GM12878 (cell line): ENCODE results near the gene PTPRM. TPM values are rescaled to one million over a fixed set of nuclear protein-coding genes. Genes with fewer than 3 reads are reported as not detected.

Experiments
- ATAC-seq: fragments of 200-7000 bp; cut with Tn5 transposase; 3 replicates; pipeline ENCODE4 v1.9.1; 2020; ENCODE audit warnings: mild to moderate bottlenecking, moderate library complexity
- BruUV-seq: library from RNA; stranded (reverse); fragments of 400-500 nt; replicated peaks from 2 replicates; lab custom pipeline; 2021; lab: Mats Ljungman, UMichigan
- CTCF ChIA-PET: fragments of 300-600 bp; sonication (Branson Sonifier 250); formaldehyde crosslinking; extraction: SDS; loops from one replicate; lab custom pipeline; 2021; ENCODE audit warnings: inconsistent platforms; lab: Yijun Ruan, JAX
- POLR2A ChIA-PET: fragments of 350-600 bp; formaldehyde crosslinking; extraction: SDS; loops from one replicate; lab custom pipeline; 2021; ENCODE audit warnings: inconsistent platforms; lab: Charles Lee
- RAD21 ChIA-PET: fragments of 300-600 bp; sonication (Branson Sonifier 250); formaldehyde crosslinking; loops from one replicate; lab custom pipeline; 2023; ENCODE audit warnings: antibody characterized with exemption; ENCODE audit not compliant: unreplicated experiment; lab: Charles Lee
- SMC1A ChIA-PET: fragments of 300-600 bp; sonication (Branson Sonifier 250); formaldehyde crosslinking; loops from one replicate; lab custom pipeline; 2023; ENCODE audit not compliant: unreplicated experiment, uncharacterized antibody; lab: Charles Lee
- DNase-seq: peaks from one replicate; pipeline ENCODE4 v3.0.0-alpha.2; 2011; ENCODE audit warnings: low read depth, low spot score
- FAIRE-seq: peaks from 3 replicates; lab custom pipeline; 2011; peaks lifted over from hg19 to GRCh38; lab: Jason Lieb, UNC
- H2AFZ ChIP-seq: 2 replicates; pipeline ENCODE4 v1.6.0; 2011; ENCODE audit warnings: low read depth, low read length, control low read depth; ENCODE audit not compliant: control insufficient read depth
- H3K27ac ChIP-seq: 2 replicates; pipeline ENCODE4 v1.5.1; 2011; ENCODE audit warnings: control low read depth; ENCODE audit not compliant: control insufficient read depth, insufficient read depth
- H3K27me3 ChIP-seq, 2 experiments: replicated peaks in 1 of 2; 2 replicates each; pipeline versions ENCODE4 v1.6.0 to v1.6.1; 2011; ENCODE audit warnings: low read length in 1 of 2; ENCODE audit not compliant: control insufficient read depth in 2 of 2, insufficient read depth in 2 of 2
- H3K36me3 ChIP-seq, 2 experiments: 2 replicates each; pipeline ENCODE4 v1.5.1; 2011; ENCODE audit warnings: low read length in 1 of 2; ENCODE audit not compliant: control insufficient read depth in 2 of 2, insufficient read depth in 2 of 2
- H3K4me1 ChIP-seq: 2 replicates; pipeline ENCODE4 v1.6.1; 2011; ENCODE audit warnings: mild to moderate bottlenecking, low read length, moderate library complexity, mixed read lengths; ENCODE audit not compliant: control insufficient read depth, insufficient read depth
- H3K4me2 ChIP-seq: 2 replicates; pipeline ENCODE4 v1.6.0; 2011; ENCODE audit warnings: control low read depth; ENCODE audit not compliant: control insufficient read depth, insufficient read depth
- H3K4me3 ChIP-seq: fragments of 200-600 bp; sonication (generic); 2 replicates; pipeline ENCODE4 v1.5.1; 2016
- H3K79me2 ChIP-seq: 2 replicates; pipeline ENCODE4 v1.6.0; 2011; ENCODE audit warnings: low read length; ENCODE audit not compliant: control insufficient read depth, insufficient read depth
- H3K9ac ChIP-seq: 2 replicates; pipeline ENCODE4 v1.8.0; 2011; ENCODE audit warnings: low read length, control low read depth, mixed read lengths; ENCODE audit not compliant: control insufficient read depth, insufficient read depth
- H3K9me3 ChIP-seq: replicated peaks from 3 replicates; pipeline ENCODE4 v1.5.1; 2011; ENCODE audit warnings: mild to moderate bottlenecking, low read length; ENCODE audit not compliant: control insufficient read depth, insufficient read depth
- H4K20me1 ChIP-seq: 2 replicates; pipeline ENCODE4 v1.6.0; 2011; ENCODE audit not compliant: control insufficient read depth, insufficient read depth
- CTCF ChIP-seq, 3 experiments: IDR thresholded peaks in 2 of 3; conservative IDR thresholded peaks in 1 of 3; 2 replicates each; pipeline ENCODE4 v1.5.1; 2011; ENCODE audit warnings: low read depth in 3 of 3, low read length in 3 of 3, mild to moderate bottlenecking in 3 of 3, control low read depth in 2 of 3, moderate library complexity in 2 of 3, inconsistent platforms in 1 of 3, mixed read lengths in 1 of 3; ENCODE audit not compliant: control insufficient read depth in 2 of 3, insufficient read depth in 1 of 3; ENCODE audit errors: extremely low read depth in 1 of 3
- PBX3 ChIP-seq: IDR thresholded peaks from 2 replicates; pipeline ENCODE4 v1.6.1; 2011; ENCODE audit warnings: mild to moderate bottlenecking, low read depth, low read length, moderate library complexity; ENCODE audit not compliant: insufficient replicate concordance
- RAD51 ChIP-seq: fragments of 450-650 bp; IDR thresholded peaks from 2 replicates; pipeline ENCODE4 v1.6.1; 2016; ENCODE audit warnings: moderate library complexity, mild to moderate bottlenecking, inconsistent platforms
- RB1 ChIP-seq: fragments of 450-650 bp; formaldehyde crosslinking; IDR thresholded peaks from 2 replicates; pipeline ENCODE4 v1.6.1; 2017; ENCODE audit warnings: mild to moderate bottlenecking, borderline replicate concordance
- SMC3 ChIP-seq: IDR thresholded peaks from 2 replicates; pipeline ENCODE4 v1.6.1; 2011; ENCODE audit warnings: low read length, improper control_type of control experiment, borderline replicate concordance
- SPI1 ChIP-seq: IDR thresholded peaks from 2 replicates; pipeline ENCODE4 v1.6.1; 2011; ENCODE audit warnings: low read depth, mild to moderate bottlenecking, low read length, moderate library complexity, borderline replicate concordance; ENCODE audit not compliant: insufficient read depth
- TAF1 ChIP-seq: IDR thresholded peaks from 2 replicates; pipeline ENCODE4 v1.6.1; 2011; ENCODE audit warnings: mild to moderate bottlenecking, low read depth, low read length, borderline replicate concordance
- ZNF592 ChIP-seq: fragments of 450-650 bp; IDR thresholded peaks from 2 replicates; pipeline ENCODE4 v1.6.1; 2017; ENCODE audit warnings: mild to moderate bottlenecking, moderate library complexity
- WGBS: methylation state at CpG from one replicate; pipeline ENCODE4 v1.1.6; 2016; ENCODE audit warnings: low lambda C conversion rate; ENCODE audit not compliant: insufficient replicate concordance, insufficient coverage; ENCODE audit errors: missing lambda C conversion rate; 5-methylcytosine and 5-hydroxymethylcytosine counted together
- in situ Hi-C: fragments of 300-500 bp; cut with MboI; formaldehyde crosslinking; loops from 9 replicates; pipeline ENCODE4 v1.14.3; 2018; ENCODE audit warnings: mixed read lengths
- intact Hi-C: fragments of 100-400 bp; cut with micrococcal nuclease; formaldehyde crosslinking; loops from one replicate; pipeline ENCODE4 v1.14.2; 2022; ENCODE audit not compliant: unreplicated experiment
- polyA plus RNA-seq, 11 experiments: library from polyadenylated mRNA; depleted of rRNA in 4 of 11; unstranded in 6 of 11; stranded (reverse) in 5 of 11; fragments of >200 nt; fragmentation: Nextera tagmentation in 4 of 11; fragmentation: Illumina TruSeq in 1 of 11; extraction: Ambion mirVana in 4 of 11; extraction: Trizol in 1 of 11; gene quantifications; 1 replicate in 1 of 11; 2 replicates in 10 of 11; pipeline versions ENCODE4 v1.2.1 to v1.2.3, GENCODE V29; 2011 to 2016; ENCODE audit warnings: inconsistent platforms in 2 of 11, missing spikeins in 2 of 11, low read depth in 1 of 11
- total RNA-seq, 4 experiments: library from RNA; depleted of rRNA in 3 of 4; stranded (reverse); fragments of >200 nt in 3 of 4; fragmentation: Illumina TruSeq in 1 of 4; extraction: Trizol in 1 of 4; gene quantifications; 2 replicates each; pipeline versions ENCODE4 v1.2.1 to v1.2.3, GENCODE V29; 2013 to 2021

PTPRM gene
- total and polyA plus RNA-seq, 10 of the 15 experiments (the other 5 are each of a cell fraction or from before 2014, with no cell fraction given), result 0.07 to 22.6 (median 0.60) TPM

- TF ChIP-seq ZNF592 (no peak), SMC3 (no peak)
Measured at GRCh38 chr18:7548721-7549120, 18.4 kb upstream of the PTPRM start (continued).

GRCh38 chr18:7557973-7558372 is 9.1 kb upstream of the PTPRM start:
- BruUV-seq, result no TSS peak
- DNase-seq, result no peak
- RAD21 ChIA-PET, result no interaction called here
- POLR2A ChIA-PET, result no interaction called here
- no peak for ATAC-seq
- no peaks in the 10 kb centered on the region; a peak in 2 of 4 replicates for H3K27me3 ChIP-seq
- no peak for FAIRE-seq
- H3K9ac ChIP-seq, result no peak overlapping the region
- intact Hi-C loops (no loop called here), in situ Hi-C loops (no loop called here)
- H3K4me3 ChIP-seq, result no peak overlapping the region
- H3K36me3 ChIP-seq, result no peaks in the 10 kb centered on the region
- H3K4me1 ChIP-seq, result no peaks in the 10 kb centered on the region
- no peaks in the 10 kb centered on the region for H3K9me3 ChIP-seq
- CTCF ChIA-PET, result interaction anchor here (1.0 kb wide), 2 partner anchors 8 to 9 kb away, joined by 3 read pairs; partner anchors contain the start of gene PTPRM
- no peak overlapping the region for H3K4me2 ChIP-seq
- SMC1A ChIA-PET, result no interaction called here
- no peak overlapping the region for H2AFZ ChIP-seq
- H3K79me2 ChIP-seq, result no peaks in the 10 kb centered on the region
- WGBS, result 0% methylated on average over 2 of the region's 2 CpGs
- no peak overlapping the region for H3K27ac ChIP-seq
- H4K20me1 ChIP-seq, result no peaks in the 10 kb centered on the region
- TF ChIP-seq SPI1 (no peak), ZNF592 (no peak), PBX3 (no peak), RB1 (no peak), RAD51 (no peak), TAF1 (no peak), CTCF (IDR thresholded peaks at IDR 0.05 in 2 of 3, conservative IDR thresholded peaks at IDR 0.05 in 1 of 3; ENCODE audit: control insufficient read depth in 2 of 3, extremely low read depth in 1 of 3, insufficient read depth in 1 of 3, low read depth in 3 of 3, low read length in 3 of 3) (no peak)
